Upper lobe of right lung (tissue), 1 donor: ENCODE data around the gene MOSMO. TPM values are rescaled to one million over a fixed set of nuclear protein-coding genes. Genes with fewer than 3 reads are reported as not detected.
A peak's percentile ranks its signal among the peaks of the same experiment; 100 is the strongest.
"Not testable (repeated sequence)": the region's sequence is repeated elsewhere in the genome, so short reads cannot be mapped to it uniquely, and the experiment has no call there.

ENCODE experiments used
- ATAC-seq: fragments of 200-7000 bp; cut with Tn5 transposase; one replicate; pipeline ENCODE4 v1.9.1; 2020; ENCODE audit warnings: mild to moderate bottlenecking, moderate library complexity
- DNase-seq: peaks from one replicate; pipeline ENCODE4 v3.0.0-alpha.2; 2020
- H3K27ac ChIP-seq: fragments of 200-600 bp; one replicate; pipeline ENCODE4 v1.8.0; 2022
- H3K27me3 ChIP-seq: fragments of 200-600 bp; one replicate; pipeline ENCODE4 v1.8.0; 2022; ENCODE audit warnings: mild to moderate bottlenecking
- H3K36me3 ChIP-seq: fragments of 200-600 bp; one replicate; pipeline ENCODE4 v1.8.0; 2022
- H3K4me1 ChIP-seq: fragments of 200-600 bp; one replicate; pipeline ENCODE4 v1.8.0; 2022
- H3K4me3 ChIP-seq: fragments of 200-600 bp; one replicate; pipeline ENCODE4 v1.8.0; 2022; ENCODE audit warnings: mild to moderate bottlenecking
- H3K9me3 ChIP-seq: fragments of 200-600 bp; one replicate; pipeline ENCODE4 v1.8.0; 2022
- CTCF ChIP-seq: fragments of 200-600 bp; IDR thresholded peaks from one replicate; pipeline ENCODE4 v1.8.0; 2022; ENCODE audit warnings: antibody characterized with exemption
- intact Hi-C: fragments of 100-400 bp; cut with DNase I; formaldehyde crosslinking; loops from one replicate; pipeline ENCODE4 v1.11.0; 2022
- total RNA-seq: library from RNA; stranded (reverse); fragmentation: NEBNext Ultra II Directional; extraction: Animal tissue kit (Norgen Biotek cat#: 25700); gene quantifications from one replicate; pipeline ENCODE4 v1.2.1, GENCODE V29; 2021
- donor health status: DM: no; HTN: yes; CAD: no; lungs with severe emphysema.

MOSMO gene
- total RNA-seq, 1 donor from 2014 or later = 11.4 TPM

- H3K27ac ChIP-seq = no peak overlapping the region
These were observed 21.7 kb downstream of the MOSMO start for GRCh38 chr16:22029632-22030031.

DNA sequence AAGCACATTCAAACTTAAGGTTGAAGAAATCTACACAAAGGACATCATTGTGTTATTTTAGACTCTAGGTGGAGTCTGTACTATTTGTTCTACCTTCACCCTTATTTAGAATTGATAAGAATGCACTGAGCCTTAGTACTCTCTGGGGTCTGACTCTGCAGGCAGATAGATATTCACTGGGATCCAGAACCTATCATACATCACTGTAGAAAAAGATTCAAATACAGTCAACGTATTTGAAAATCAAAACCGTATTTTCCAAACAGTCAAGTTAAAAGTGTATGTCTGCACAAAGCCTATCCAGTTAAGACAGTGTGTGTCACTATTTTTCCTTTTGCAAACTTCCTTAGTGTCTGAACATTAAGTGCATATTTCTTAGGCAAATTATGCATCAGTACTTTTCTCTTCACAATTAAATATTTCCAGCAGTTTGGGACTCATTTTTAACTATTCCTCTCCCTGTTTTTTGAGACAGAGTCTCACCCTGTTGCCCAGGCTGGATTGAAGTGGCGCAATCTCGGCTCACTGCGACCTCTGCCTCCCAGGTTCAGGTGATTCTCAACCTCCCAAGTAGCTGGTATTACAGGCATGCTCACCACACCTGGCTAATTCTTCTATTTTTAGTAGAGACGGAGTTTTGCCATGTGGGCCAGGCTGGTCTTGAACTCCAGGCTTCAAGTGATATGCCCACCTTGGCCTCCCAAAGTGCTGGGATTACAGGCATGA lies 22.3 kb downstream of the MOSMO start:
- no peak overlapping the region for H3K27ac ChIP-seq
- ATAC-seq = no peak

More at GRCh38 chr16:22029632-22030031, 21.7 kb downstream of the MOSMO start:
- Histone ChIP-seq H3K4me3 (no peak overlapping the region), H3K9me3 (no peaks in the 10 kb centered on the region), H3K4me1 (peaks cover 22% of the 10 kb centered on the region), H3K27me3 (no peaks in the 10 kb centered on the region), H3K36me3 (no peaks in the 10 kb centered on the region)
- TF ChIP-seq CTCF = no peak
- no peak for ATAC-seq
- intact Hi-C loops = no loop called here
- DNase-seq = no peak

GRCh38 chr16:22031483-22032083 lies 23.7 kb downstream of the MOSMO start:
- no peak for TF ChIP-seq CTCF
- intact Hi-C loops = no loop called here
- Histone ChIP-seq H3K27me3 (no peaks in the 10 kb centered on the region), H3K36me3 (no peaks in the 10 kb centered on the region), H3K4me1 (peaks cover 17% of the 10 kb centered on the region), H3K9me3 (no peaks in the 10 kb centered on the region), H3K27ac (no peak overlapping the region), H3K4me3 (no peak overlapping the region)
- no peak for DNase-seq
- no peak for ATAC-seq

More for the DNA sequence above, 22.3 kb downstream of the MOSMO start:
- Histone ChIP-seq H3K27me3 (no peaks in the 10 kb centered on the region), H3K9me3 (no peaks in the 10 kb centered on the region), H3K4me3 (no peak overlapping the region), H3K4me1 (peaks cover 27% of the 10 kb centered on the region), H3K36me3 (no peaks in the 10 kb centered on the region)
- intact Hi-C loops = no loop called here
- no peak for DNase-seq
- no peak for TF ChIP-seq CTCF

- intact Hi-C loops = no loop called here
- no peak for TF ChIP-seq CTCF
- peaks cover 6% of the 10 kb centered on the region for H3K4me1 ChIP-seq
- no peaks in the 10 kb centered on the region for H3K27me3 ChIP-seq
- no peak for ATAC-seq
- H3K9me3 ChIP-seq = no peaks in the 10 kb centered on the region
- no peak for DNase-seq
- no peak overlapping the region for H3K4me3 ChIP-seq
- peaks cover 5% of the 10 kb centered on the region for H3K36me3 ChIP-seq
- no peak overlapping the region for H3K27ac ChIP-seq
These were observed 26.6 kb downstream of the MOSMO start for GRCh38 chr16:22034503-22034902.

DNA sequence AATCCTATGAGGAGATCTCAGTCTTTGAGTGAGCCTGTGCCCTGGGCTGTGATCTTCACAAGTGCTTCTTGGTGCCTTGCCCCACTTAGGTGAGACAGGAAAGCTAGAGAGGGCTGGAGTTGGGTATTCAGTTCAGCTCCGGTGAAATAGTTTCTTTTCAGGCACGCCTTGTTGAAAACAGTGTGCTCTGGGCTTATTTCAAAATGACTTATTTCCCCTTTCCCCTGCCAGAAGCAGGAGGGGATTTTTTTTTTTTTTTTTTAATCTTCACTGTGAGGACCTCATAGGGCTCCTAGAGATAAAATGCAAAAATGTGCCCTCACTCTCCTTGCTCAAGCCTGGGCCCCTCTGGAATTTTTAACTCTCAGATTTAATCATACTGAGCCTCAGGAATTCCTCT lies 27.2 kb downstream of the MOSMO start:
- H3K4me1 ChIP-seq = peaks cover 6% of the 10 kb centered on the region
- no peak for TF ChIP-seq CTCF
- no peak overlapping the region for H3K27ac ChIP-seq
- intact Hi-C loops = no loop called here
- ATAC-seq (peak; percentile 47), DNase-seq (no peak)
- no peaks in the 10 kb centered on the region for H3K27me3 ChIP-seq
- H3K36me3 ChIP-seq = peaks cover 5% of the 10 kb centered on the region
- no peaks in the 10 kb centered on the region for H3K9me3 ChIP-seq
- no peak overlapping the region for H3K4me3 ChIP-seq

- H3K4me3 ChIP-seq, H3K27me3 ChIP-seq, H3K9me3 ChIP-seq, H3K27ac ChIP-seq, DNase-seq, H3K4me1 ChIP-seq, ATAC-seq, H3K36me3 ChIP-seq, intact Hi-C loops: not testable (repeated sequence)
These were observed 36.0 kb downstream of the MOSMO start for GRCh38 chr16:22043882-22044281.

DNA sequence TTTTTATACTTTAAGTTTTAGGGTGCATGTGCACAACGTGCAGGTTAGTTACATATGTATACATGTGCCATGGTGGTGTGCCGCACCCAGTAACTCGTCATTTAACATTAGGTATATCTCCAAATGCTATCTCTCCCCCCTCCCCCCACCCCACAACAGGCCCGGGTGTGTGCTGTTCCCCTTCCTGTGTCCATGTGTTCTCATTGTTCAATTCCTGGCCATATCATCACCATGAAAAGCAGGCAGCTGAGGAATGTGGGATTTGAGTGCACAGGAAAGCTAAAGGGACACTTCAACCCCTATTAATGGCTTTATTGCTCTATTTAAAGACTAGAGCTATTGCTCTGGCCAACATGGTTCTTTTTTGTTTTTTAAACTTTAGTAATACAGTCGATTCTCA lies 38.0 kb downstream of the MOSMO start:
- ATAC-seq, intact Hi-C loops, DNase-seq, H3K27me3 ChIP-seq, H3K27ac ChIP-seq, H3K36me3 ChIP-seq, H3K9me3 ChIP-seq, H3K4me3 ChIP-seq, H3K4me1 ChIP-seq: not testable (repeated sequence)
